Measurements from ENCODE around the gene SPTB. TPM values are rescaled to one million over a fixed set of nuclear protein-coding genes. Genes with fewer than 3 reads are reported as not detected.

Gene SPTB
- total RNA-seq, 1 donor from 2014 or later = under 0.01 TPM

GRCh38 chr14:64821651-64822050 is 58.1 kb downstream of the SPTB start:
- DNase-seq (ENCODE audit: low read depth in 2 of 2) = no peak

- no peak for DNase-seq (ENCODE audit: low read depth in 2 of 2)
These were observed 61.6 kb downstream of the SPTB start for GRCh38 chr14:64818151-64818550.

- no peak for DNase-seq (ENCODE audit: low read depth in 2 of 2)
These were observed 62.1 kb downstream of the SPTB start for GRCh38 chr14:64817631-64818030.

GRCh38 chr14:64816221-64816783 is 63.4 kb downstream of the SPTB start:
- no peak for DNase-seq (ENCODE audit: low read depth in 2 of 2)

- no peak for DNase-seq (ENCODE audit: low read depth in 2 of 2)
These were observed 64.5 kb downstream of the SPTB start for GRCh38 chr14:64815257-64815656.

- DNase-seq (ENCODE audit: low read depth in 2 of 2) = no peak
These were observed 67.3 kb downstream of the SPTB start for GRCh38 chr14:64812412-64812811.

GRCh38 chr14:64811676-64812075 is 68.0 kb downstream of the SPTB start:
- peak in 1 of 2 donors; percentile 88 for DNase-seq (ENCODE audit: low read depth in 2 of 2)

GRCh38 chr14:64808449-64808848 is 71.3 kb downstream of the SPTB start:
- DNase-seq (ENCODE audit: low read depth in 2 of 2) = no peak

GRCh38 chr14:64807551-64807950 is 72.2 kb downstream of the SPTB start:
- DNase-seq (ENCODE audit: low read depth in 2 of 2) = no peak

GRCh38 chr14:64806862-64807495 is 72.7 kb downstream of the SPTB start:
- no peak for DNase-seq (ENCODE audit: low read depth in 2 of 2)

GRCh38 chr14:64806202-64806861 is 73.4 kb downstream of the SPTB start:
- DNase-seq (ENCODE audit: low read depth in 2 of 2) = peak in 1 of 2 donors; percentile 52

- DNase-seq (ENCODE audit: low read depth in 2 of 2) = peak in 1 of 2 donors; percentile 10
These were observed 74.1 kb downstream of the SPTB start for GRCh38 chr14:64805646-64806045.

- DNase-seq (ENCODE audit: low read depth in 2 of 2) = no peak
These were observed 74.9 kb downstream of the SPTB start for GRCh38 chr14:64804754-64805260.

- DNase-seq (ENCODE audit: low read depth in 2 of 2) = peak; percentile 26 to 67
These were observed 77.9 kb downstream of the SPTB start for GRCh38 chr14:64801800-64802199.

GRCh38 chr14:64801046-64801445 is 78.7 kb downstream of the SPTB start:
- DNase-seq (ENCODE audit: low read depth in 2 of 2) = no peak

GRCh38 chr14:64800000-64800399 is 79.7 kb downstream of the SPTB start:
- DNase-seq (ENCODE audit: low read depth in 2 of 2) = peak; percentile 53 to 64

GRCh38 chr14:64799555-64799954 is 80.2 kb downstream of the SPTB start:
- no peak for DNase-seq (ENCODE audit: low read depth in 2 of 2)

GRCh38 chr14:64796369-64796768 is 83.3 kb downstream of the SPTB start:
- DNase-seq (ENCODE audit: low read depth in 2 of 2) = no peak

GRCh38 chr14:64795921-64796320 is 83.8 kb downstream of the SPTB start:
- DNase-seq (ENCODE audit: low read depth in 2 of 2) = no peak

GRCh38 chr14:64795211-64795610 is 84.5 kb downstream of the SPTB start:
- DNase-seq (ENCODE audit: low read depth in 2 of 2) = no peak

GRCh38 chr14:64792871-64793560 is 86.7 kb downstream of the SPTB start:
- DNase-seq (ENCODE audit: low read depth in 2 of 2) = no peak

- no peak for DNase-seq (ENCODE audit: low read depth in 2 of 2)
These were observed 87.5 kb downstream of the SPTB start for GRCh38 chr14:64792231-64792630.

Measured in lung microvascular endothelial cell (primary cell).